ENCODE measurements around the gene ULBP1.
"Not testable (repeated sequence)": the region's sequence is repeated elsewhere in the genome, so short reads cannot be mapped to it uniquely, and the experiment has no call there.

ULBP1 gene

GRCh38 chr6:149963462-149964307 is at the start of gene ULBP1:
Gene ULBP1 (plus strand): TSS chr6:149963943. CDS start chr6:149964050, 107 bp downstream.
- DNase-seq, result no peak

- no peak for DNase-seq
These were observed 47.5 kb upstream of the ULBP1 start for GRCh38 chr6:149915970-149916865.

- DNase-seq, result no peak
These were observed 46.1 kb upstream of the ULBP1 start for GRCh38 chr6:149917679-149918078.

GRCh38 chr6:149918151-149918905 is 45.4 kb upstream of the ULBP1 start:
- no peak for DNase-seq

GRCh38 chr6:149919126-149919833 is 44.5 kb upstream of the ULBP1 start:
- not testable (repeated sequence) for DNase-seq

- no peak for DNase-seq
These were observed 43.9 kb upstream of the ULBP1 start for GRCh38 chr6:149919834-149920225.

GRCh38 chr6:149921361-149921760 is 42.4 kb upstream of the ULBP1 start:
- DNase-seq, result no peak

- DNase-seq, result not testable (repeated sequence)
These were observed 41.7 kb upstream of the ULBP1 start for GRCh38 chr6:149922091-149922490.

GRCh38 chr6:149922642-149923326 is 41.0 kb upstream of the ULBP1 start, which contains the start of gene RAET1G:
Gene RAET1G (minus strand): TSS chr6:149923121. CDS start chr6:149923010, 111 bp downstream.
- DNase-seq, result no peak

GRCh38 chr6:149923327-149923986 is 40.3 kb upstream of the ULBP1 start:
- DNase-seq, result no peak

- no peak for DNase-seq
These were observed 39.4 kb upstream of the ULBP1 start for GRCh38 chr6:149924206-149924932.

GRCh38 chr6:149924933-149925252 is 38.9 kb upstream of the ULBP1 start:
- DNase-seq, result no peak

GRCh38 chr6:149925253-149925973 is 38.3 kb upstream of the ULBP1 start:
- DNase-seq, result no peak

GRCh38 chr6:149925974-149926777 is 37.6 kb upstream of the ULBP1 start:
- DNase-seq, result no peak

- not testable (repeated sequence) for DNase-seq
These were observed 36.7 kb upstream of the ULBP1 start for GRCh38 chr6:149927025-149927424.

GRCh38 chr6:149929422-149929821 is 34.3 kb upstream of the ULBP1 start:
- DNase-seq, result no peak

GRCh38 chr6:149931501-149931900 is 32.2 kb upstream of the ULBP1 start:
- DNase-seq, result no peak

GRCh38 chr6:149933036-149933435 is 30.7 kb upstream of the ULBP1 start:
- no peak for DNase-seq

- DNase-seq, result no peak
These were observed 30.3 kb upstream of the ULBP1 start for GRCh38 chr6:149933461-149933860.

Measured in cortex of kidney (tissue), 1 donor.